ENCODE results near the gene TNFSF10. TPM values are rescaled to one million over a fixed set of nuclear protein-coding genes. Genes with fewer than 3 reads are reported as not detected.
"Not testable (repeated sequence)": the region's sequence is repeated elsewhere in the genome, so short reads cannot be mapped to it uniquely, and the experiment has no call there.

TNFSF10 gene
- total RNA-seq, 1 experiment from 2014 or later = 21.4 TPM

GRCh38 chr3:172506094-172506493 lies 17.1 kb downstream of the TNFSF10 start:
- Histone ChIP-seq H3K27ac (no peak overlapping the region), H3K4me1 (replicated peaks; ENCODE audit: insufficient read depth) (no peaks in the 10 kb centered on the region), H3K4me3 (no peak overlapping the region), H3K79me2 (ENCODE audit: low read depth) (no peaks in the 10 kb centered on the region), H3K9me2 (ENCODE audit: insufficient read depth) (no peaks in the 10 kb centered on the region), H4K20me1 (ENCODE audit: insufficient read depth) (no peaks in the 10 kb centered on the region), H3K27me3 (ENCODE audit: insufficient read depth, low read depth) (no peaks in the 10 kb centered on the region), H3K4me2 (no peak overlapping the region), H2AFZ (no peak overlapping the region), H3F3A (ENCODE audit: insufficient read depth, low read depth) (no peaks in the 10 kb centered on the region), H3K36me3 (ENCODE audit: low read depth) (no peaks in the 10 kb centered on the region), H3K9me3 (ENCODE audit: insufficient read depth, low read depth) (peaks cover 6% of the 10 kb centered on the region; the same call in 1 of the 2 replicates)
- BruUV-seq (replicated peaks) = no TSS peak
- intact Hi-C loops (cut with micrococcal nuclease; ENCODE audit: unreplicated experiment) = no loop called here
- ChIA-PET POLR2A (ENCODE audit: unreplicated experiment) (no interaction called here), CTCF (interaction anchor here (0.6 kb wide), 1 partner anchor 153 kb away, joined by 4 read pairs; no protein-coding TSS in a partner anchor)
- no peak for DNase-seq
- TF ChIP-seq EZH2 (IDR thresholded peaks at IDR 0.05; ENCODE audit: low read depth) (no peak), CTCF (conservative IDR thresholded peaks at IDR 0.05) (no peak)

DNA sequence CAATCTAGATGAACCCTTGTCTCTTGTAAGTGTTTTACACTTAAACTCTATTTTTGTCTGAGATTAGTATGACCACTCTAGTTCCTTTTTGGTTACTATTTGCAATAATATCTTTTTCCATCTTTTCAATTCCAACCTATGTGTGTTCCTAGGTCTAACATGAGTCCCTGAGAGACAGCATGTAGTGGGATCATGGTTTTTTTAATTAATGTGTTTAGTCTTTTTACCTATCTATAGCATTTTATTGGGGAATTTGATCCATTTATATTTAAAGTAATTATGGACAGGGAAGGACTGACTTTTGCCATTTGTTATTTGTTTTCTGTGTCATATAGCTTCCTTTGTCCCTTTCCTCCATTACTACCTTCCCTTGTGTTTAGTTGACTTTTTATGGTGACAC lies 21.7 kb downstream of the TNFSF10 start:
- H3K9me3 ChIP-seq (ENCODE audit: insufficient read depth, low read depth) = peaks cover 8% of the 10 kb centered on the region; the same call in 1 of the 2 replicates
- BruUV-seq (replicated peaks) = no TSS peak
- no peaks in the 10 kb centered on the region for H3K4me1 ChIP-seq (replicated peaks; ENCODE audit: insufficient read depth)
- intact Hi-C loops (cut with micrococcal nuclease; ENCODE audit: unreplicated experiment) = no loop called here
- DNase-seq = no peak
- no peaks in the 10 kb centered on the region for H3K79me2 ChIP-seq (ENCODE audit: low read depth)
- CTCF ChIA-PET = no interaction called here
- H4K20me1 ChIP-seq (ENCODE audit: insufficient read depth) = no peaks in the 10 kb centered on the region
- H3K27ac ChIP-seq = no peak overlapping the region
- no peaks in the 10 kb centered on the region for H3F3A ChIP-seq (ENCODE audit: insufficient read depth, low read depth)
- no peaks in the 10 kb centered on the region for H3K27me3 ChIP-seq (ENCODE audit: insufficient read depth, low read depth)
- POLR2A ChIA-PET (ENCODE audit: unreplicated experiment) = no interaction called here
- no peak overlapping the region for H3K4me2 ChIP-seq
- no peak for TF ChIP-seq CTCF (conservative IDR thresholded peaks at IDR 0.05)
- TF ChIP-seq EZH2 (IDR thresholded peaks at IDR 0.05; ENCODE audit: low read depth) = no peak
- no peaks in the 10 kb centered on the region for H3K36me3 ChIP-seq (ENCODE audit: low read depth)
- no peak overlapping the region for H2AFZ ChIP-seq
- H3K9me2 ChIP-seq (ENCODE audit: insufficient read depth) = no peaks in the 10 kb centered on the region
- H3K4me3 ChIP-seq = no peak overlapping the region

DNA sequence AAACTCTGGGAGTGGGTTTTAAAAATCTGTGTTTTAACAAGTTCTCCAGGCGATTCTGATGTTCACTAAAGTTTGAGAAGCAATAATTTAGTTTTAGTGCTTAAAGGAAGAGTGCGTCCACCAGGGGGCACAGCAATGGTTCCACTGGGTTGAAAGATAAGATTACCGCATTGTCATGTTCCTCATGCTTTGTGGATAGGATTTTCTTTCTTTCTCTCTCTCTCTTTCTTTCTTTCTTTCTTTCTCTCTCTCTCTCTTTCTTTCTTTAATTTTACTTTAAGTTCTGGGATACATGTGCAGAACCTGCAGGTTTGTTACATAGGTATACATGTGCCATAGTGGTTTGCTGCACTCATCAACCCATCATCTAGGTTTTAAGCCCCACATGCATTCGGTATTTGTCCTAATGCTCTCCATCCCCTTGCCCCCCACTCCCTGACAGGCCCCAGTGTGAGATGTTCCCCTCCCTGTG lies 33.0 kb downstream of the TNFSF10 start:
- intact Hi-C loops (cut with micrococcal nuclease; ENCODE audit: unreplicated experiment) = loop anchor here (1.0 to 2.0 kb wide), 5 partner anchors 56 to 261 kb away; partner anchors contain the start of gene ECT2
- BruUV-seq (replicated peaks); H3K4me1 ChIP-seq (replicated peaks; ENCODE audit: insufficient read depth); H2AFZ ChIP-seq; POLR2A ChIA-PET (ENCODE audit: unreplicated experiment); H3K4me3 ChIP-seq; H3K9me2 ChIP-seq (ENCODE audit: insufficient read depth); H3F3A ChIP-seq (ENCODE audit: insufficient read depth, low read depth); H3K27ac ChIP-seq; H4K20me1 ChIP-seq (ENCODE audit: insufficient read depth); H3K27me3 ChIP-seq (ENCODE audit: insufficient read depth, low read depth); H3K79me2 ChIP-seq (ENCODE audit: low read depth); H3K9me3 ChIP-seq (ENCODE audit: insufficient read depth, low read depth); H3K36me3 ChIP-seq (ENCODE audit: low read depth); H3K4me2 ChIP-seq: not testable (repeated sequence)
- peak; percentile 48 to 65 for DNase-seq
- CTCF ChIA-PET = interaction anchor here (1.0 kb wide), 1 partner anchor 105 kb away, joined by 7 read pairs; no protein-coding TSS in a partner anchor
- TF ChIP-seq CTCF (conservative IDR thresholded peaks at IDR 0.05) = peak; percentile 96
